ENCODE results near the gene SEC11A.
"Not testable (repeated sequence)": the region's sequence is repeated elsewhere in the genome, so short reads cannot be mapped to it uniquely, and the experiment has no call there.

- TF ChIP-seq, protein P1, sequence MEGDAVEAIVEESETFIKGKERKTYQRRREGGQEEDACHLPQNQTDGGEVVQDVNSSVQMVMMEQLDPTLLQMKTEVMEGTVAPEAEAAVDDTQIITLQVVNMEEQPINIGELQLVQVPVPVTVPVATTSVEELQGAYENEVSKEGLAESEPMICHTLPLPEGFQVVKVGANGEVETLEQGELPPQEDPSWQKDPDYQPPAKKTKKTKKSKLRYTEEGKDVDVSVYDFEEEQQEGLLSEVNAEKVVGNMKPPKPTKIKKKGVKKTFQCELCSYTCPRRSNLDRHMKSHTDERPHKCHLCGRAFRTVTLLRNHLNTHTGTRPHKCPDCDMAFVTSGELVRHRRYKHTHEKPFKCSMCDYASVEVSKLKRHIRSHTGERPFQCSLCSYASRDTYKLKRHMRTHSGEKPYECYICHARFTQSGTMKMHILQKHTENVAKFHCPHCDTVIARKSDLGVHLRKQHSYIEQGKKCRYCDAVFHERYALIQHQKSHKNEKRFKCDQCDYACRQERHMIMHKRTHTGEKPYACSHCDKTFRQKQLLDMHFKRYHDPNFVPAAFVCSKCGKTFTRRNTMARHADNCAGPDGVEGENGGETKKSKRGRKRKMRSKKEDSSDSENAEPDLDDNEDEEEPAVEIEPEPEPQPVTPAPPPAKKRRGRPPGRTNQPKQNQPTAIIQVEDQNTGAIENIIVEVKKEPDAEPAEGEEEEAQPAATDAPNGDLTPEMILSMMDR (IDR thresholded peaks at IDR 0.05; ENCODE audit: borderline replicate concordance, extremely low read depth, low read length, poor library complexity, severe bottlenecking): not testable (repeated sequence)
- not testable (repeated sequence) for TF ChIP-seq EZH2 (IDR thresholded peaks at IDR 0.05; ENCODE audit: borderline replicate concordance, low read depth, low read length, severe bottlenecking)
Measured at GRCh38 chr15:84642640-84643039, 73.3 kb downstream of the SEC11A start.
